Cerebellar nuclear complex (tissue), 1 donor: ENCODE results near the gene MVB12B.

Experiments
- DNase-seq, 2 experiments: peaks; one replicate each; lab custom pipeline; 2025; lab: John Stamatoyannopoulos, UW

The MVB12B gene

GRCh38 chr9:126494264-126494663 lies 167.6 kb downstream of the MVB12B start:
- DNase-seq = no peak

- DNase-seq = no peak
These were observed 168.1 kb downstream of the MVB12B start for GRCh38 chr9:126494746-126495145.

GRCh38 chr9:126495411-126496180 lies 169.0 kb downstream of the MVB12B start:
- no peak for DNase-seq

GRCh38 chr9:126496181-126496576 lies 169.6 kb downstream of the MVB12B start:
- DNase-seq = no peak

- DNase-seq = no peak
These were observed 170.4 kb downstream of the MVB12B start for GRCh38 chr9:126496781-126497659.

- no peak for DNase-seq
These were observed 171.1 kb downstream of the MVB12B start for GRCh38 chr9:126497660-126498275.

- no peak for DNase-seq
These were observed 171.7 kb downstream of the MVB12B start for GRCh38 chr9:126498331-126498730.

GRCh38 chr9:126499005-126499910 lies 172.6 kb downstream of the MVB12B start:
- DNase-seq = peak in 1 of 2 experiments; percentile 17

GRCh38 chr9:126499911-126500599 lies 173.4 kb downstream of the MVB12B start:
- no peak for DNase-seq

GRCh38 chr9:126500600-126501382 lies 174.2 kb downstream of the MVB12B start:
- DNase-seq = peak in 1 of 2 experiments; percentile 40

- DNase-seq = no peak
These were observed 175.0 kb downstream of the MVB12B start for GRCh38 chr9:126501383-126502331.

GRCh38 chr9:126502417-126503332 lies 176.0 kb downstream of the MVB12B start:
- DNase-seq = no peak

GRCh38 chr9:126503333-126504085 lies 176.9 kb downstream of the MVB12B start:
- no peak for DNase-seq

- no peak for DNase-seq
These were observed 177.7 kb downstream of the MVB12B start for GRCh38 chr9:126504086-126504976.

GRCh38 chr9:126504977-126505455 lies 178.4 kb downstream of the MVB12B start:
- no peak for DNase-seq
